GM21447 (cell line): ENCODE measurements around the gene CCDC57.

ENCODE experiments used
- ATAC-seq: cut with Tn5 transposase; IDR thresholded peaks from one replicate; pipeline ENCODE4 v1.9.1; 2021; ENCODE audit not compliant: unreplicated experiment

CCDC57 gene

DNA sequence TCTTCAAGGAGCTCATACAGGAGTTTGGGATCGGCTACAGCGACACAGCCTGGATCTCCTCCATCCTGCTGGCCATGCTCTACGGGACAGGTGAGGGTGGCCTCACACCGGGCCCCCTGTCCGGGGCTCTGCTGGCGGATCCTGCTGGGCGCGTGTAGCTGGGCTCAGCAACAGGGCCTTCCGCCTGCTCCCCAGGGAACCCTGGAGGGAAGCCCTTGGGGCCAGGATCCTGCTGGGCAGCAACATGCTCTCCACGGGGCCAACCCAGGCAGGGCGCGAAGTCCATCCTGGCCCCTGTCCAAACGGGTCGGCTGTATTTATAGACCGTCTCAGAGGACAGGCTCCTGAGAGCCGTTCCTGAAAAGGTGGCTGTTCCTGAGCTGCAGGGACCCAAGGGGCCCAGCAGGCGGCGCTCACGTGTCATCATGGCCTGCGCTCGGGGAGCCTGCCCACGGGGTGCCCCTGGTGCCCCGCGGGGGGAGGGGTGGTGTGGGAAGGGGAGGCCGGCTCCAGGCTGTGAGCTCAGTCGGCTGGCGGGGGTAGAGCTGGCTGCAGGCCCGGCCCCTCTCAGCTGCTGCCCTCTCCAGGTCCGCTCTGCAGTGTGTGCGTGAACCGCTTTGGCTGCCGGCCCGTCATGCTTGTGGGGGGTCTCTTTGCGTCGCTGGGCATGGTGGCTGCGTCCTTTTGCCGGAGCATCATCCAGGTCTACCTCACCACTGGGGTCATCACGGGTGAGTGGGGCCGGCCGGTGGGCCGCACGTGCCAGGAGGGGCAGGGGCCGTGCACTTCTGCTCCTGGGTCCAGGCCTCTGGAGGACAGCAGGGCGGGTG is 23.7 kb upstream of the CCDC57 start:
- ATAC-seq = no peak

DNA sequence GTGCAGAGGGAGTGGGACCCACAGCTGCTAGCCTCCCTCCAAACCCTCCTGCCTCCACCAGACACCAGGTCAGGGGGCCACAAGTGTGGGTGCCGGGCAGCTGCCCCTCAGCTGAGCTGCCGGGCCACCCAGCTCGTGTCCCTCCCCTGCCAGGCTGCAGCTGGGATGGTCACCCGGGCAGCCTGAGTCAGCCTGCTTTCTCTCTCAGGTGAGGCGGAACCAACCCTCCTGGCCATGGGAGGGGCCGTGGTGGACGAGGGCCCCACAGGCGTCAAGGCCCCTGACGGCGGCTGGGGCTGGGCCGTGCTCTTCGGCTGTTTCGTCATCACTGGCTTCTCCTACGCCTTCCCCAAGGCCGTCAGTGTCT is 23.1 kb upstream of the CCDC57 start:
- ATAC-seq = no peak

DNA sequence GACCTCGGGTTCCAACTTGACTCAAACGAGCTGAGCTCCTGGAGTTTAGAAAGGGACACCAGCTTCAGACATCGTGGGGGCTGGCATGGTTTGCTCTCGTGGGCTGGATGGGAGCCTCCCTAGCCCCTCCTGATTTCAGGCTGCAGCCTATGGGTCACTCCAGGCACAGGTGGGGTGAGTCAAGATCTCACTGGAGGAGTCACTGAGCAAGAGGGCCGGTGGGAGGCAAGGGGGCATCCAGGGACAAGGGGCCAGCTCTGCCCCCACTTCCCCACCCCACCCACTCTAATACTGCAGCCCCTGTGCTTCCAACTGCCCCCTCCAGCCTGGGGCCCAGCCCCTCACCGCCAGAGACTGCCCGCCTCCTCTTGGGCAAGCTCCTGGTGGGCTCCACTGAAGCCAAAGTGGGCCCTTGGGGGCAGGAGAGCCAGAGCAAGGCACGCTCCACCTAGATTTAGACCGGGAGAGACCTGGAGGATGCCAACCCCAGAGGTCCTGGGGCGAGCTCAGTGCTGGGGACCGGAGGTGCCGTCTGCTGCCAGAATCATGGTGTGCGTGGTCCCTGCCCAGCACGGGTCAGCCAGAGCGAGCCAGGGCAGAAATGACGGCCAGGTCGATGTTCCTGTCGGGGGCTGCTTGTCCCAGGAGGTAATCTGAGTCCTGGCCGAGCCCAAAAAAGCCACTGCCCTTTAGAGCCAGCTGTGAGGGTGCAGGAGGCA is 22.6 kb upstream of the CCDC57 start:
- no peak for ATAC-seq

DNA sequence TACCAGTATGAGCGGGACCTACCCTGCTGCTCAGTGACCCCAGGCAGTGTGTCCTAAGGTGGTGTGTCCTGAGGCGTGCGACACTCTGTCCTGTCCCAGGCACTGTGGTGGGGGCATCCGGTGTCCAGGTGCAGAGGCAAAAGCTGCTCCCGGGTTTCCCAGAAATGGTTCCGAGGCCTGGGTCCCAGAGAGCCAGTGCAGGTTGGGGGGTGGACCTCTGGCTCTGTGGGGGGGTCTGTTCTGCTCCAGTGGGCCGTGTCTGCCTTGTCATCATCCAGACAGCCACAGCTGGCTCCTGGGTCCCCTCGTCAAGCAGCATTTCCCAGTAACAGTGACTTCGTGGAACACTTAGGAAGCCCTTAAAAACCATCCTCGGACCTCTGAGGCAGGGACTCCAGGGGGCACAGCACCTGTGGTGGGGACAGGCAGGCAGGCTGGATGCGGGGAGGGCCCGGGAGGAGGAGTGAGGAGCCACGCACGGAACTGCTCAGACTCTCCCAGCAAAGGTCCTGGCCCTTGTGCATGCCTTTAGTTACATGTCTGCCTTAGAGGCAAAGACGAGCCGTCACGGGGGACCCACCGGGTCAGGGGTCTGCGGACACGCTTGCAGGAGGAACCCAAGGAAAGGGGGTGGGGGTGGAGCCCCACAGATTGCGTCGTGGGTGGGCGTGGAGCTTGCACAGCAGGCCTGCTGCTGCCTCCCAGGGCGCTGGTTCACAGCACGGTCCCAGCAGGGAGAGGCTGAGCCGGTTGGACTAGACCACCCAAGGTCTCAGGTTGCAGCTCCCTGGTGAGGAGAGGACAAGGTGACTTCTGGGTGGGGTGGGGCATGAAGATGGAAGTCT is 21.8 kb upstream of the CCDC57 start:
- ATAC-seq = no peak

DNA sequence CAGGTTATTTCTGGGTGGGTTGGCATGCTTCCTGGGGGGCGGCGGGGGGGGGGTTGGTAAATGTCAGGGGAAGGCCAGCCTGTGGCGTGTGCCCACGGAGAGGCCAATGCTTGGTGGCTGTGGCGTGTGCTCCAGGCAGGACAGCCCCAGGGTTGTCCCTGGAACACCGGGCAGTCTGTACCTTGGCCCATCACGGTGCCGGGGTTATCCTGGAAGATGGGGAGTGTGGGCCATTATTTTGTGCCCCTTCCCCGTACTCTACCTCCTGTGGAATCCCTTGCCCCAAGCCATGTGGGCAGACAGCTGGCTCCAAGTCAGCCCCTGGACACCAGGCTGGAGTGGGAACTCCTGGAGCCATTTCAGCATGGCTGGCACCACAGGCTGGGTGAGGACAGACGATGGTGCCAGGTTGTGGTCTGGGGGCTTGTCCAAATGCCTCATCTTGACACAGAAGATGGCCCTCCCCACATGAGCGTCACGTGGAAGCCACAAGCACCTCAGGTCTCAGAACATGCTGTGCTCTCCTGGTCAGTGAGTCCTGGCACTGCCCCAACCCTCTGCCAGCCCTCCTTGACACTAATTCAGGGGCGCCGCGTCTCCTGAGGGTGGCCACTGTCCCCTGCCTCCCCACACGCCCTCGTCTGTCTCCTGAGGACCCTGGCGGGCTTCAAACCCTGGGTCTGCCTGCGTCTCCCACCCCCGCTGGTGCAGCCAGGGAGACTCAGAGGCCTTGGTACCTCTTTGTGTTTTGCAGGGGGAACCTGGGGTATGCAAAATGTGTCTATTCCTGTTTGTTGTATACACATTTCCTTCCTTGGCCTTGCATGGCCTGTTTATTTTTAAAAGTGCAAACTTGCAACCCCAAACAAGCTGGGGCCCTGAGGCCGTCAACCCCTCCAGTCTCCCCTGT is 20.5 kb upstream of the CCDC57 start:
- ATAC-seq = no peak

DNA sequence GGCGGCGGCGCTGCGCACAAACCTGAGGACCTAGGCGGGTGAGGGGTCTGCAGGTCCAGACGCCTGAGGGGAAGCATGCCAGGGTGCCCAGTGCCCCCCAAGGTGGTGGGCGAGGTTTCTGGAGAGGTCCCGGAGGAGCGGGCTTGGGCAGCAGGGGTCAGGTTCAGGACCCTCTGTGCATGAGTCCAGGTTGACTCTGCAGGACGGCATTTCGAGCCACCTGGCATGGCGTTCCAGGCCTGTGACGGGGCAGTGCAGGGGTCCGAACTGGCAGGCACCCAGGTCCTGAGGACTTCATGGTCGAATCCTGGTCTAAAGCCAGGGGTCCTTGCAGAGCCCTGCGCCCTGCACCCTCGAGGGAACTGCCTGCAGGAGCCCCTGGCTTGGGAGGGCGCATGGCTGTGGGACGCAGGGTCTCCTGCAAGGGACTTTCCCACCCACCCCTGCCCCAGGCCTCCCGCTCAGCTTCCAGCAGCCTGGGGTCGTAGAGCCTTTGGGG is 19.7 kb upstream of the CCDC57 start:
- ATAC-seq = no peak

DNA sequence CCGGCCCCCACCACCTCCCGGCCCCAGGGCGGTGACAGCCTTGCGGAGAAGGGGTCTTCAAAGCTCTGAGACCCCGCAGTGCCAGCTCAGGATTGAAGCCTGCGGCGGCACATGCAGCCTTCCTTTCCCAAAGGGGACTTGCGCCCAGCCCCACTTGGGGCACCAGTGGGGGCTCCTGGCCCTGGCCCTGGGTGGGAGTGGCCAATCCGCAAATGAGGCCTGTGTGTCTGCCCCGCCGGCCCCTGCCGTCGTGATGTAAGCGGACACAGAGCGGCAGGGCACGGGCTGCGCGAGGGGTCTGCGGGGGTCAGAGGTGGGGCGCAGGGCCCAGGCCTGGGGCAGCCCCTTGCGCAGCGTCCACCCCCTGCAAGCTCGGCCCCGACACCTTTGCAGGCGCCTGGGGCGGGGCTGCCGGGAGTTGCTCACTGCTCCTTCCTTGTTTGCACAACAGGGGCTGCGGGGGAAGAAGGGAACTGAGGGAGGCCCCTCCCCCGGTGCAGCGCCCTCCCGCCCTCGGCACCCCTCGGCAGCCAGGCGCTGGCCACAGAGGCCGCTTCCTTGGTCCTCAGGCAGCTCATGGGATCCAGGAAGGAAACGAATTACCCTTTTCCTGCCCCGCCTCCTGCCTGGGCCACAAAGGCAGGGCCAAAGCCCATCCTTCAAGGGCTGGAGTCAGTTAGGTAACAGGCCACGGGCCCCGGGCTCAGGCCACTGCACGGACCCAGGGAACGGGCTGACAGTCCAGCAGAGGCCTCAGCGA is 19.1 kb upstream of the CCDC57 start:
- no peak for ATAC-seq

- ATAC-seq = peak; percentile 13
Measured at GRCh38 chr17:82231312-82231561, 18.6 kb upstream of the CCDC57 start.

DNA sequence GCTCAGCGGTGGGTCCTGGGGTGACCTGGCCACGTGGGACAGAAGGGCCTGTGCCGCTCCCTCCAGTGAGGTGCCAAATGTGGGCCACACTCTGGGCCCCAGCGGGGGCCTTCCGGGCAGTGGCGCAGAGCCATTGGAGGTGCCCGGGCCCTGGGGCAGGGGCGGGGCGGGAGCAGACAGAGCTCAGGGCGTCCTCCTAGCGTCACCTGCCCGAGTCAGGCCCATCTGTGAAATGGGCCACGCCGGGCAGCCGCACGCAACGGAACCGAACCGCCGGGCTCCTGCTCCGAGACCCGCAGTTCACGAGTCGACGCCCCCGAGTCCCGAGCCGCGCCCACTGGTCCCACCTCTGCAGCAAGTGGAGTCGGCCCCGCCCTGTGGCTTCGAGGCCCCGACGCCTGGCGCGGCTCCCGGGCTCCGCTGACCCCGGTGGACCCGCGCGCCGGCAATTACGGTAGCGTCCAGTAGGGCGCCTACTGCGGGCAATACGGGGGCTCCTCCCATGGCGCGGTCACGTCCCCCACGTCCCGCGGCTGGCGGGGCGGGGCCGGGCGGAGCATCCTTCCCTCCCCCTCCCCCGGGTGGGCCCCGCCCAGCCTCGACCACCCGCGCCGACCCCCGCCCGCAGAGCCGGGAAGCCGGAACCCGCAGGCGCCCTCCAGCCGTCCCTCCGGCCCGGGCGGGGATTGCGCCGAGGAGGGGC is 18.1 kb upstream of the CCDC57 start:
- peak; percentile 33 for ATAC-seq

DNA sequence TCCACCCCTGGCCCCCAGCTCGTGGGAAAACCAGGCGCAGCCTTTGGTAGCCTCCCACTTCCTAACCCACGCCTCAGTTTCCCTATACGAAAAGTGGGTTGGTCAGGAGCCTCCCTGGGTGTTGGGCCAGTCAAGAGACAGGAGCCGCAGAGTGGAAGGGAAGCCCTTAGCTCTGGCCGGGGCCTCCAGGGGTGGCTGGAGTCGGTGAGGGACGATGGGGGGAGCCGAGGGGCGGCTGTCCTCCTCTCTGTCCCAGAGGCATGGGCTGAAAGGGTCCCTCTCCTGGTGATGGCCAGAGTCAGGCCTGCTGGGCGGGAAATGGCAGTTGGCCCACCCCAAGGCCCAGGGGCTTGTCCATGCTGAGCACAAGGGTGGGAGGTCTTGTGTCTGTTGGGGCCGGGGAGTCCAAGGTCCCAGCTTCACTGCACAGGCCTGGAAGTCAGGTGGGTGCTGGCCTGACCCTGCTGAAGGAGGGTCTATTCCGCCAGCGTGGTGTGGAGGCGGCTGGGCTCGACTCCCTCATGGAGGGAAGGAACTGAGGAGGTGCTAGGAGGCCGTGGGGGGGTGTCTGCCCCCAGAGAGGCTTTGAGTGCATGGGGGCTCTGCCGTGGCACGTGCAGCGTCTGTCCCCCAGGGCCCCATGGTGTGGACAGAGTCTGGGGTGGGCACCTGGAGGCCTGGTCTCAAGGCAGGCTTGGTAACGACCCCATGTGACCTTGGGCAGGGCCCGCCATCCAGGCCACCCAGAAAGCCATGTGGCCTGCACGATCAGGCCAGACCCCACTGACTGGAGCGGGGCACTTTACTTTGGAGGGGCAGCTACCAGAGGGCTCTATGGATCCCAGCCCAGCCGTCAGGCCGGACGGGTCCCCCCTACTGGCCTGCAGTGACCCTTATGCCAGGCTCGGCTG is 17.3 kb upstream of the CCDC57 start:
- no peak for ATAC-seq

GRCh38 chr17:82228842-82229697 is 16.4 kb upstream of the CCDC57 start, which contains the start of gene SLC16A3:
TSS of gene SLC16A3 (plus strand) at chr17:82229042. CDS start at chr17:82236009, 6,967 bp downstream.
- ATAC-seq = peak; percentile 41

- ATAC-seq = peak; percentile 47
Measured at GRCh38 chr17:82228278-82228841, 15.7 kb upstream of the CCDC57 start.

DNA sequence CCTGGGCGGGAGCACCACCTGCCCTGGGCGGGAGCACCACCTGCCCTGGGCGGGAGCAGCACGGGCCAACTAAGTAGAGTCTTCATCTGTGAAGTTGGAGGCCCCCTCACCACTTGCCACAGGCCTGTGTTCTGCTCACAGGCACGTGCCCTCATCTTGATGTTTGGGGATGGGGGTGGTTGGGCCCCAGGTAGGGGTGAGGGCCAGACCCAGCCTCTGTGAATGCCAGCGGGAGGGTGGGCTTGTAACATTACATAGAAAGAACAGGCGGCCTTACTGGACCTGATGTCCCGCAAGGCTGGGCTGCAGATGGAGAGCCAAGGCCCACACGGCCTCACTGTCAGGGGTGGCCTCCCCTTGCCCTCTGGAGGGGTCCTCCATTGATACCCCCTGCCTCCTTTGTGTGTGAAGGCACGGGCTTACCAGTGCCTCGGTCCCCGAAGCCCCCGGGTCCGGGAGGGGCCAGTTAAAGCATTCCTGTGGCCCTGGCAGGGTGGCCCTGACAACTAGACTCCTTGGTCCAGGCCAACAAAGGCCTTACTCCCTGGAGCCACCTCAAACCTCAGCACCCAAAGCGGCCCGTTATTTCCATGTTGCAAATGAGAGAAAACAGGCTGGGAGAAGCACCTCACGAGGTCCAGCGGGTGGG is 15.1 kb upstream of the CCDC57 start:
- ATAC-seq = no peak

DNA sequence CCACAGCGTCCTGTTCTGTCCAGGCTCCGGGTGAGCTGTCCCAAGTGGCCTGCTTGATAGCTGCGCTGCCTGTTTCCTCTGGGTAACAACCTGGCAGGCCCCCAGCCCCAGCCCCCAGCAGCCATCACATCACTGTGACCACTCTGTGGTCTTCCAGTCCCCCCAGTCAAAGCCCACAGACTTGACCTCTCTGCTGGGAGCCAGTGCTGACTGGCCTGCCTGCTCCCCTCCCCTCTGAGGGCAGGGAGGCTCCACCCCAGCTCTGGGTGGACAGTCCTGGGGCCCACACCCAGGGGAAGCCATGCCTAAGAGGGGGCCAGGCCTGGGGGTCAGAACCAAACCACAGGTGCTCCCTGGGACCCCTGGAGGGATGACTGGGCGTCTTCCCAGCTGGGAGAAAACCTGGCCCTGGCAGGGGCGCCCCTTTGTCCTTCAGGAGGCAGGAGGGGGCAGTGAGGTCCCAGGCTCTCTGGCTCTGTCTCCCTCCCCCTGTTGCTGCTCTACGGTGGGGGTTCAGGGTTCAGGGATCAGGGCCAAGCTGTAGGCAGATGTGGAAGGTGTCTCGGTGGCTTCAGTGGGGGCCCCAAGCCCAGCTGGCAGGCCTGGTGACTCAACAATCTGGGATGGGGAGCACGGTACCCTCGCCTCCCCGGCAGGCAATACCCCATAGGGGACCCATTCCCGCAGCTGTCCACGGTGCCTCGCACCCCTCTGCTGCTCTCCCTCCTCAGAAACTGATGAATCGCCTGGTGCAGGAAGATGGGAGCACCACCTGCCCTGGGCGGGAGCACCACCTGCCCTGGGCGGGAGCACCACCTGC is 14.4 kb upstream of the CCDC57 start:
- ATAC-seq = no peak

DNA sequence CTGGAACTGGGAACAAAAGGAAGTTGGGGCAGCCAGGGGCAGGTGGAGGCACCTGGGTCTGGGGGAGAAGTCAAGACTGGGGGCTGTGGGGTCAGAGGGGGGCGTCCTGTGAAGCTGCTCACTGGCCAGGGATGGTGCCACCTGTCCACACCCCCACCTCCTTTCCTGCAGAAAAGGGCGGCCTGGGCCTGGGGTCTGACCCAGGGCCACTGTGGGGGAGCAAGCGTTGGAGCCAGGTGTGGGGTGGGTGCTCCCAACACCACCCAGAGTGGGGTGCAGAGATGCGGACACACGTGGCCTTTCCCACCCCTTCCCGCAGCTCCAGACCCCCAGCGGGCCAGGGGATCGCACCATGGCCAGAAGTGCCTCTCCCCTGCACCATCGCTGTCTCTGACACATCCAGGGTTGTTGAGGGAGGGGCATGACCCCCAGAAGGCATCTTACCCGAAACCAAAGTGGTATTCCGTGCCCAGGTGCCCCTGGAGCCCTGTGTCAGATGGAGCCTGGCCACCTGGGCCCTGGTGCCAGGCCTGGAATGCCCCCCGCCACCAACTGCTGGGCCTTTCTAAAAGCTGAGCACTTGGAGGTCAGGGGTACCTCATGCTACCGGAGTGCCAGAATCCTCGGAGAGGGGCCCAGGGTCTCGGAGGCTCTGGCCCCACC is 13.6 kb upstream of the CCDC57 start:
- no peak for ATAC-seq
